ENCODE measurements around the gene PSTPIP1. TPM values are rescaled to one million over a fixed set of nuclear protein-coding genes. Genes with fewer than 3 reads are reported as not detected.

Gene PSTPIP1
- total RNA-seq, 1 experiment from 2014 or later: not detected

GRCh38 chr15:77023576-77024272, 28.8 kb downstream of the PSTPIP1 start:
- Histone ChIP-seq H3K4me3 (ENCODE audit: low read length) (no peak overlapping the region), H3K4me1 (ENCODE audit: insufficient read depth, low read length) (peaks cover 6% of the 10 kb centered on the region; the same call in 1 of the 2 replicates), H3K9me2 (replicated peaks; ENCODE audit: low read length) (no peaks in the 10 kb centered on the region), H3K4me2 (ENCODE audit: low read length) (no peak overlapping the region), H3K27ac (ENCODE audit: low read length) (no peak overlapping the region), H3K9me3 (ENCODE audit: low read length) (no peaks in the 10 kb centered on the region), H3K27me3 (ENCODE audit: low read length) (no peaks in the 10 kb centered on the region), H3K9ac (ENCODE audit: low read length) (no peak overlapping the region), H3F3A (ENCODE audit: low read length, unreplicated experiment) (no peaks in the 10 kb centered on the region), H3K79me2 (ENCODE audit: low read length) (no peaks in the 10 kb centered on the region), H2AFZ (ENCODE audit: low read length) (no peak overlapping the region), H3K36me3 (ENCODE audit: low read depth, low read length) (no peaks in the 10 kb centered on the region), H4K20me1 (ENCODE audit: low read length) (no peaks in the 10 kb centered on the region)
- ATAC-seq (no peak; the same call in 1 of the 2 replicates), DNase-seq (no peak)
- POLR2A ChIA-PET (ENCODE audit: unreplicated experiment): no interaction called here
- CTCF ChIA-PET: interaction anchor here (1.0 kb wide), 1 partner anchor 27 kb away, joined by 3 read pairs; no protein-coding TSS in a partner anchor
- intact Hi-C loops (cut with micrococcal nuclease): no loop called here
- TF ChIP-seq, protein P1, sequence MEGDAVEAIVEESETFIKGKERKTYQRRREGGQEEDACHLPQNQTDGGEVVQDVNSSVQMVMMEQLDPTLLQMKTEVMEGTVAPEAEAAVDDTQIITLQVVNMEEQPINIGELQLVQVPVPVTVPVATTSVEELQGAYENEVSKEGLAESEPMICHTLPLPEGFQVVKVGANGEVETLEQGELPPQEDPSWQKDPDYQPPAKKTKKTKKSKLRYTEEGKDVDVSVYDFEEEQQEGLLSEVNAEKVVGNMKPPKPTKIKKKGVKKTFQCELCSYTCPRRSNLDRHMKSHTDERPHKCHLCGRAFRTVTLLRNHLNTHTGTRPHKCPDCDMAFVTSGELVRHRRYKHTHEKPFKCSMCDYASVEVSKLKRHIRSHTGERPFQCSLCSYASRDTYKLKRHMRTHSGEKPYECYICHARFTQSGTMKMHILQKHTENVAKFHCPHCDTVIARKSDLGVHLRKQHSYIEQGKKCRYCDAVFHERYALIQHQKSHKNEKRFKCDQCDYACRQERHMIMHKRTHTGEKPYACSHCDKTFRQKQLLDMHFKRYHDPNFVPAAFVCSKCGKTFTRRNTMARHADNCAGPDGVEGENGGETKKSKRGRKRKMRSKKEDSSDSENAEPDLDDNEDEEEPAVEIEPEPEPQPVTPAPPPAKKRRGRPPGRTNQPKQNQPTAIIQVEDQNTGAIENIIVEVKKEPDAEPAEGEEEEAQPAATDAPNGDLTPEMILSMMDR (conservative IDR thresholded peaks at IDR 0.05; ENCODE audit: low read depth, low read length): no peak
- TF ChIP-seq EZH2 (IDR thresholded peaks at IDR 0.05; ENCODE audit: low read length, unreplicated experiment) (no peak), EZH2phosphoT487 (IDR thresholded peaks at IDR 0.05; ENCODE audit: borderline replicate concordance, low read length) (no peak)
- BruUV-seq (replicated peaks): no TSS peak

GRCh38 chr15:77024273-77025082, 29.6 kb downstream of the PSTPIP1 start:
- no peak overlapping the region for H2AFZ ChIP-seq (ENCODE audit: low read length)
- ATAC-seq: peak; percentile 83
- intact Hi-C loops (cut with micrococcal nuclease): no loop called here
- no peaks in the 10 kb centered on the region for H4K20me1 ChIP-seq (ENCODE audit: low read length)
- H3K4me1 ChIP-seq (ENCODE audit: insufficient read depth, low read length): peaks cover 6% of the 10 kb centered on the region; the same call in 1 of the 2 replicates
- H3K27ac ChIP-seq (ENCODE audit: low read length): no peak overlapping the region
- BruUV-seq (replicated peaks): no TSS peak
- H3K4me2 ChIP-seq (ENCODE audit: low read length): no peak overlapping the region
- H3K9ac ChIP-seq (ENCODE audit: low read length): no peak overlapping the region
- H3K79me2 ChIP-seq (ENCODE audit: low read length): no peaks in the 10 kb centered on the region
- H3F3A ChIP-seq (ENCODE audit: low read length, unreplicated experiment): no peaks in the 10 kb centered on the region
- H3K4me3 ChIP-seq (ENCODE audit: low read length): no peak overlapping the region
- CTCF ChIA-PET: interaction anchor here (1.0 kb wide), 1 partner anchor 26 kb away, joined by 3 read pairs; no protein-coding TSS in a partner anchor
- POLR2A ChIA-PET (ENCODE audit: unreplicated experiment): no interaction called here
- H3K36me3 ChIP-seq (ENCODE audit: low read depth, low read length): no peaks in the 10 kb centered on the region
- TF ChIP-seq, protein P1 (conservative IDR thresholded peaks at IDR 0.05; ENCODE audit: low read depth, low read length): peak; percentile 94
- no peak for TF ChIP-seq EZH2 (IDR thresholded peaks at IDR 0.05; ENCODE audit: low read length, unreplicated experiment)
- peak; percentile 71 for DNase-seq
- H3K27me3 ChIP-seq (ENCODE audit: low read length): no peaks in the 10 kb centered on the region
- H3K9me3 ChIP-seq (ENCODE audit: low read length): no peaks in the 10 kb centered on the region
- no peaks in the 10 kb centered on the region for H3K9me2 ChIP-seq (replicated peaks; ENCODE audit: low read length)
